ENCODE data around the gene HOXD3.

GRCh38 chr2:176200971-176201370 is 43.9 kb downstream of the HOXD3 start:
- no peak for TF ChIP-seq CTCF (IDR thresholded peaks at IDR 0.05; ENCODE audit: insufficient read depth, low read depth, low read length)
- TF ChIP-seq EZH2 (IDR thresholded peaks at IDR 0.05; ENCODE audit: insufficient read depth, low read length): no peak

Measured in astrocyte (in vitro differentiated cells and primary cell).